Measurements from ENCODE around the gene TRIM65.
"Not testable (repeated sequence)": the region's sequence is repeated elsewhere in the genome, so short reads cannot be mapped to it uniquely, and the experiment has no call there.

The TRIM65 gene

GRCh38 chr17:75861927-75862317, 34.8 kb downstream of the TRIM65 start:
- no peak for TF ChIP-seq POLR2AphosphoS5 (IDR thresholded peaks at IDR 0.05; ENCODE audit: borderline replicate concordance, low read depth, low read length)
- TF ChIP-seq FOXP2 (optimal IDR thresholded peaks at IDR 0.05; ENCODE audit: control extremely low read depth, extremely low read length, insufficient read depth): no peak
- TF ChIP-seq EZH2 (IDR thresholded peaks at IDR 0.05): no peak
- H3K4me3 ChIP-seq: no peak overlapping the region
- no peaks in the 10 kb centered on the region for H3K36me3 ChIP-seq (ENCODE audit: insufficient read depth, low read length)
- no peak for DNase-seq (ENCODE audit: low read depth, low spot score)
- no peak overlapping the region for H3K27ac ChIP-seq
- no peak overlapping the region for H3K9ac ChIP-seq (ENCODE audit: insufficient read length)
- H3K9me3 ChIP-seq (ENCODE audit: low read depth, low read length): no peaks in the 10 kb centered on the region

- H3K36me3 ChIP-seq (ENCODE audit: insufficient read depth, low read length); H3K27ac ChIP-seq; H3K9me3 ChIP-seq (ENCODE audit: low read depth, low read length); H3K9ac ChIP-seq (ENCODE audit: insufficient read length); DNase-seq (ENCODE audit: low read depth, low spot score); H3K4me3 ChIP-seq: not testable (repeated sequence)
Measured at GRCh38 chr17:75859358-75859757, 37.4 kb downstream of the TRIM65 start.

- no peaks in the 10 kb centered on the region for H3K9me3 ChIP-seq (ENCODE audit: low read depth, low read length)
- DNase-seq (ENCODE audit: low read depth, low spot score): no peak
- TF ChIP-seq POLR2AphosphoS5 (IDR thresholded peaks at IDR 0.05; ENCODE audit: borderline replicate concordance, low read depth, low read length) (no peak), EZH2 (IDR thresholded peaks at IDR 0.05) (no peak), FOXP2 (optimal IDR thresholded peaks at IDR 0.05; ENCODE audit: control extremely low read depth, extremely low read length, insufficient read depth) (no peak)
- peak overlapping the region; percentile 91 for H3K4me3 ChIP-seq
- H3K27ac ChIP-seq: peak overlapping the region; percentile 63; the same call in 1 of the 2 replicates
- peak overlapping the region; percentile 83 for H3K9ac ChIP-seq (ENCODE audit: insufficient read length)
- peaks cover 2% of the 10 kb centered on the region; the same call in 1 of the 2 replicates for H3K36me3 ChIP-seq (ENCODE audit: insufficient read depth, low read length)
Measured at GRCh38 chr17:75856062-75856756, 40.5 kb downstream of the TRIM65 start.

GRCh38 chr17:75855310-75856061, 41.3 kb downstream of the TRIM65 start, which contains the start of gene WBP2:
Gene WBP2 (minus strand): TSS chr17:75855335. CDS start chr17:75855297, 38 bp downstream.
- peak within 1 kb of the TSS; percentile 83 for H3K9ac ChIP-seq (ENCODE audit: insufficient read length)
- peak; percentile 100 for DNase-seq (ENCODE audit: low read depth, low spot score)
- no peaks in the 10 kb centered on the region for H3K9me3 ChIP-seq (ENCODE audit: low read depth, low read length)
- TF ChIP-seq EZH2 (IDR thresholded peaks at IDR 0.05) (no peak), POLR2AphosphoS5 (IDR thresholded peaks at IDR 0.05; ENCODE audit: borderline replicate concordance, low read depth, low read length) (peak; percentile 87), FOXP2 (optimal IDR thresholded peaks at IDR 0.05; ENCODE audit: control extremely low read depth, extremely low read length, insufficient read depth) (peak; percentile 97)
- H3K36me3 ChIP-seq (ENCODE audit: insufficient read depth, low read length): peaks cover 9% of the 10 kb centered on the region; the same call in 1 of the 2 replicates
- peak within 1 kb of the TSS; percentile 91 for H3K4me3 ChIP-seq
- peak within 1 kb of the TSS; percentile 63; the same call in 1 of the 2 replicates for H3K27ac ChIP-seq

GRCh38 chr17:75854881-75855309, 41.9 kb downstream of the TRIM65 start:
- H3K27ac ChIP-seq: no peak overlapping the region
- peak overlapping the region; percentile 74 for H3K9ac ChIP-seq (ENCODE audit: insufficient read length)
- no peak for DNase-seq (ENCODE audit: low read depth, low spot score)
- no peak; the same call in 1 of the 2 replicates for TF ChIP-seq POLR2AphosphoS5 (IDR thresholded peaks at IDR 0.05; ENCODE audit: borderline replicate concordance, low read depth, low read length)
- TF ChIP-seq EZH2 (IDR thresholded peaks at IDR 0.05): no peak
- no peak for TF ChIP-seq FOXP2 (optimal IDR thresholded peaks at IDR 0.05; ENCODE audit: control extremely low read depth, extremely low read length, insufficient read depth)
- H3K9me3 ChIP-seq (ENCODE audit: low read depth, low read length): no peaks in the 10 kb centered on the region
- H3K4me3 ChIP-seq: peak overlapping the region; percentile 91
- peaks cover 9% of the 10 kb centered on the region; the same call in 1 of the 2 replicates for H3K36me3 ChIP-seq (ENCODE audit: insufficient read depth, low read length)

- Histone ChIP-seq H3K9ac (ENCODE audit: insufficient read length) (peak overlapping the region; percentile 74), H3K9me3 (ENCODE audit: low read depth, low read length) (no peaks in the 10 kb centered on the region), H3K36me3 (ENCODE audit: insufficient read depth, low read length) (peaks cover 9% of the 10 kb centered on the region; the same call in 1 of the 2 replicates), H3K4me3 (peak overlapping the region; percentile 91), H3K27ac (no peak overlapping the region)
- no peak for DNase-seq (ENCODE audit: low read depth, low spot score)
- TF ChIP-seq POLR2AphosphoS5 (IDR thresholded peaks at IDR 0.05; ENCODE audit: borderline replicate concordance, low read depth, low read length) (no peak), EZH2 (IDR thresholded peaks at IDR 0.05) (no peak), FOXP2 (optimal IDR thresholded peaks at IDR 0.05; ENCODE audit: control extremely low read depth, extremely low read length, insufficient read depth) (no peak)
Measured at GRCh38 chr17:75854101-75854748, 42.5 kb downstream of the TRIM65 start.

GRCh38 chr17:75853433-75853832, 43.3 kb downstream of the TRIM65 start:
- Histone ChIP-seq H3K9ac (ENCODE audit: insufficient read length) (no peak overlapping the region), H3K9me3 (ENCODE audit: low read depth, low read length) (no peaks in the 10 kb centered on the region), H3K36me3 (ENCODE audit: insufficient read depth, low read length) (peaks cover 9% of the 10 kb centered on the region), H3K27ac (no peak overlapping the region), H3K4me3 (no peak overlapping the region)
- no peak for TF ChIP-seq EZH2 (IDR thresholded peaks at IDR 0.05)
- no peak for TF ChIP-seq POLR2AphosphoS5 (IDR thresholded peaks at IDR 0.05; ENCODE audit: borderline replicate concordance, low read depth, low read length)
- no peak for TF ChIP-seq FOXP2 (optimal IDR thresholded peaks at IDR 0.05; ENCODE audit: control extremely low read depth, extremely low read length, insufficient read depth)
- DNase-seq (ENCODE audit: low read depth, low spot score): no peak

GRCh38 chr17:75851693-75851991, 45.1 kb downstream of the TRIM65 start:
- H3K27ac ChIP-seq; H3K9ac ChIP-seq (ENCODE audit: insufficient read length); H3K4me3 ChIP-seq; DNase-seq (ENCODE audit: low read depth, low spot score); H3K9me3 ChIP-seq (ENCODE audit: low read depth, low read length): not testable (repeated sequence)
- H3K36me3 ChIP-seq (ENCODE audit: insufficient read depth, low read length): peaks cover 22% of the 10 kb centered on the region
